Measurements from ENCODE around the gene ANKS1B. TPM values are rescaled to one million over a fixed set of nuclear protein-coding genes. Genes with fewer than 3 reads are reported as not detected.

Gene ANKS1B
- total RNA-seq, 1 donor from 2014 or later: 5.6 TPM

DNA sequence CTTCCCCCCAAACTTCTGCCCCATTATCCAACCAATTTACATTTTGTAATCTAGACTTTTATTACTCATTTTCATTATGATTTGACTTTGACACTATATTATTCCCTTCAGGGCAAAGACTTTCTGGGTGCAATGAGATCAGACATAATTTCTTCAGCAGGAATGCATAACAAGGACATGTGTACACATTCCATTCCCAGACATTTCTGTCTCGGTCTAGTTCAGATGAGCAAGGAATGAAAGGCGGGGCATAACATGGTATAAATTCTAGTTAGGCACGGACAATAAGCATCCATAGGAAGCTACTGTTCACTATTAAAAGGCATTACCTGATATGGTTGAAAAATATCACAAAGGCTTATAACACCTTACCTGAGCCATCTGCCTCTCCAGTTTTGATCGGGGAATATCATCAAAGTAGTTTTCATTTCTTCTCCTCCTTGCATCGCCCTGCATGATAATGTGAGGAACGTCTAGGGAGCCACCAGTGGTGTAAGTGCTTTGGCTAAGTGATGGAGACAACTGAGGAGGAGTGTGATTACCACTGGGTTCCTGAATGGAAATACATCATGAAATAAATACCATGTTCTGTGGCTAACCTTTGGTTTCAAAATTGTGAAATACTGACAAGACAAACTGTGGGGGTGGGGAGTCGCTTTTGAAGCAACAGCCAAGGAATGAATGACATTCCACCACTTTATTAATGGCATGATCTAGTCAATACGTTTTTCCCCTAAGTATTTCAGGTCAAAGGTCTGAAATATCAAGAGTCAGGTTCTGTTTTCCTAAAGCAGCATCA is 1155.7 kb downstream of the ANKS1B start:
- Mint-ChIP-seq H3K36me3 (ENCODE audit: low read depth) (no peaks in the 10 kb centered on the region), H3K9me3 (no peaks in the 10 kb centered on the region), H3K4me3 (no peak overlapping the region), H3K27me3 (ENCODE audit: low read depth) (no peaks in the 10 kb centered on the region), H3K4me1 (no peaks in the 10 kb centered on the region), H3K27ac (ENCODE audit: unreplicated experiment) (no peak overlapping the region)
- TF ChIP-seq, protein P1, sequence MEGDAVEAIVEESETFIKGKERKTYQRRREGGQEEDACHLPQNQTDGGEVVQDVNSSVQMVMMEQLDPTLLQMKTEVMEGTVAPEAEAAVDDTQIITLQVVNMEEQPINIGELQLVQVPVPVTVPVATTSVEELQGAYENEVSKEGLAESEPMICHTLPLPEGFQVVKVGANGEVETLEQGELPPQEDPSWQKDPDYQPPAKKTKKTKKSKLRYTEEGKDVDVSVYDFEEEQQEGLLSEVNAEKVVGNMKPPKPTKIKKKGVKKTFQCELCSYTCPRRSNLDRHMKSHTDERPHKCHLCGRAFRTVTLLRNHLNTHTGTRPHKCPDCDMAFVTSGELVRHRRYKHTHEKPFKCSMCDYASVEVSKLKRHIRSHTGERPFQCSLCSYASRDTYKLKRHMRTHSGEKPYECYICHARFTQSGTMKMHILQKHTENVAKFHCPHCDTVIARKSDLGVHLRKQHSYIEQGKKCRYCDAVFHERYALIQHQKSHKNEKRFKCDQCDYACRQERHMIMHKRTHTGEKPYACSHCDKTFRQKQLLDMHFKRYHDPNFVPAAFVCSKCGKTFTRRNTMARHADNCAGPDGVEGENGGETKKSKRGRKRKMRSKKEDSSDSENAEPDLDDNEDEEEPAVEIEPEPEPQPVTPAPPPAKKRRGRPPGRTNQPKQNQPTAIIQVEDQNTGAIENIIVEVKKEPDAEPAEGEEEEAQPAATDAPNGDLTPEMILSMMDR (conservative IDR thresholded peaks at IDR 0.05): no peak
- no peak for DNase-seq (ENCODE audit: low read depth, low spot score)

DNA sequence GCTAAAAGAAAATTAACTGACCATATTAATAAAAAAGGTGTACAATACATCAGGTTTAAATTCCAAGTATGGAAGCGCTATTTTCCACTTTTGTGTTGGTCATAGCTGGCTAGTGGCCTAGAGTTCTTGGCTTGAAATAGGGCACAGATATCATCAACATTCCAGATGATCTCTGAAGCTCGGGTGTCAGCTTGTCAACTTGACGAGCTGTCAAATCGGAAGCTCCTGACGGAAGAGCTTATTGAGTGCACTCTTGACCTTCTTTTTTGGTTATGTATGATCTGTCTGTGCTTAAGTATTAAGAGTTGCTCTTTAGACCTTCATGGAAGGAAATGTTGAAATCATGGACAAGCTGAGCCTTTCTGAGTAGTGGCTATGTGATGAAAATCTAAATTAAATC is 1161.7 kb downstream of the ANKS1B start:
- Mint-ChIP-seq H3K36me3 (ENCODE audit: low read depth) (no peaks in the 10 kb centered on the region), H3K27me3 (ENCODE audit: low read depth) (no peaks in the 10 kb centered on the region), H3K9me3 (no peaks in the 10 kb centered on the region), H3K4me3 (no peak overlapping the region), H3K27ac (ENCODE audit: unreplicated experiment) (no peak overlapping the region), H3K4me1 (peaks cover 5% of the 10 kb centered on the region)
- TF ChIP-seq, protein P1 (conservative IDR thresholded peaks at IDR 0.05): no peak
- no peak for DNase-seq (ENCODE audit: low read depth, low spot score)

DNA sequence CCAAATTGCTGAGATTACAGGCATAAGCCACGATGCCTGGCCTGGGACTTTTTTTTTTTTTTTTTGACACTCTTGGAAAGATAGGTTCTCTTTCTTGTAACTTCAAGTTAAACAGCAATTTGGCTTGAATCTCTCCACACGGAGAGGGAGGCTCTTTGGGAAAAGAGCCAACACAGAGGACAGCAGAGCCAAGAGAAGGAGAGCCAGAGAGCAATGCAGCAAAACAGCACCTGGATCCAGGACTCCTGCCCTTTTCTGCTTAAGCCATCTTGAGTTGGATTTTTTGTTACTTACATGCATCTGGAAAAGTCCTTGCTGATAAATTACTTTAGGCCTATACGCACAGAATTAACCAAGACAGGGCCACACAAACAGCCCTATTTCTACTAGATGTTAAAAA is 1162.9 kb downstream of the ANKS1B start:
- no peaks in the 10 kb centered on the region for H3K27me3 Mint-ChIP-seq (ENCODE audit: low read depth)
- TF ChIP-seq, protein P1 (conservative IDR thresholded peaks at IDR 0.05): no peak
- no peak overlapping the region for H3K27ac Mint-ChIP-seq (ENCODE audit: unreplicated experiment)
- no peaks in the 10 kb centered on the region for H3K9me3 Mint-ChIP-seq
- no peak for DNase-seq (ENCODE audit: low read depth, low spot score)
- H3K36me3 Mint-ChIP-seq (ENCODE audit: low read depth): no peaks in the 10 kb centered on the region
- no peak overlapping the region for H3K4me3 Mint-ChIP-seq
- peaks cover 5% of the 10 kb centered on the region for H3K4me1 Mint-ChIP-seq

DNA sequence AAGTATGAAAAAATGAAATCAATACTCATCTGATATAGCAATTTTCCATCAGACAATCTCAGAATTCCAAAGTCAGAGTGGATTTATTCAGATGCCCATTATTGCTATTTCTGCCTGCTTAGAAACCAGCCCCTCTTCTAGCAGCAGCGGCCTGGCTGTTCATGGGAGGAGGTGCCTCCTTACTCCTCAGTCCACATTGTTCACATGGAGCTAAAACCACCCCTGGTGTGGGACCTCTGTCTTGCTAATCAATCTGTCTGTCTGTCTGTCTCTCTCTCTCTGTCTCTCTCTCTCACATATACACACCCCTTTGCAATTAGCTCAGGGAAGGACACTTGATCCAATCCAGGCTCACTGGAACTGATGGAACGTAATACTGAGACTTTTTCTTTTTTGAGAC is 1163.5 kb downstream of the ANKS1B start:
- TF ChIP-seq, protein P1 (conservative IDR thresholded peaks at IDR 0.05): no peak
- H3K4me3 Mint-ChIP-seq: no peak overlapping the region
- no peaks in the 10 kb centered on the region for H3K36me3 Mint-ChIP-seq (ENCODE audit: low read depth)
- H3K9me3 Mint-ChIP-seq: no peaks in the 10 kb centered on the region
- peaks cover 5% of the 10 kb centered on the region for H3K4me1 Mint-ChIP-seq
- no peak for DNase-seq (ENCODE audit: low read depth, low spot score)
- H3K27ac Mint-ChIP-seq (ENCODE audit: unreplicated experiment): no peak overlapping the region
- no peaks in the 10 kb centered on the region for H3K27me3 Mint-ChIP-seq (ENCODE audit: low read depth)

DNA sequence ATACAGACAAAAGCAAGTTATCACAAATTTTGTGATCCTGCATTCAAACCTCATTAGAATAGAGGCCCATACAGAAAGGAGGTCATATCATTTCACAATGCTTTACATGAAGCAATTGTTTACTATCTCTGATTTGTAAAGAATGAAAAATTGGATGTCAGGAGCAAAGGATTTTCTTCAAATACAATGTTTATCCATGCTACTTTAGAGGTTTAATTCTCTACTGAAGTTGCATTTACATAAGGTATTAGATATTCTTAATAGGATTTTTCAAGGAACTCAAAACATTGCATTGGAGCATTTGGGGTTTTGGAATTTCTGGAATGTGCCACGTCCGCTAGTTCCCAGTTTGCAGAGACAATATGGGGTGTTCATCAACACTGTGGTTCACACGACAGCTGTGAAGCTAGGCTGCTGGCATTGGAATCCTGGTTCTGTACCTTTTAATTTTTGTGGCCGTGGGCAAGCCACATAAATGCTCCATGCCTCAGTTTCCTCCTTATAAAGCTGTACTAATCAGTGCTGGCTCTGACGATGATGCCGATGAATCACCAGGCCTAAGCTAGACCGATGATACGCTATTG is 1164.8 kb downstream of the ANKS1B start:
- H3K4me1 Mint-ChIP-seq: peaks cover 5% of the 10 kb centered on the region
- H3K27me3 Mint-ChIP-seq (ENCODE audit: low read depth): no peaks in the 10 kb centered on the region
- no peak for DNase-seq (ENCODE audit: low read depth, low spot score)
- no peak overlapping the region for H3K27ac Mint-ChIP-seq (ENCODE audit: unreplicated experiment)
- H3K9me3 Mint-ChIP-seq: no peaks in the 10 kb centered on the region
- TF ChIP-seq, protein P1 (conservative IDR thresholded peaks at IDR 0.05): no peak
- H3K36me3 Mint-ChIP-seq (ENCODE audit: low read depth): no peaks in the 10 kb centered on the region
- H3K4me3 Mint-ChIP-seq: no peak overlapping the region
